Measurements from ENCODE around the gene SHB. TPM values are rescaled to one million over a fixed set of nuclear protein-coding genes. Genes with fewer than 3 reads are reported as not detected.
A peak's percentile ranks its signal among the peaks of the same experiment; 100 is the strongest.

SHB gene
- total RNA-seq, 2 donors from 2014 or later: 25.2 to 29.3 TPM

GRCh38 chr9:37969130-37969529 lies 99.9 kb downstream of the SHB start:
- Histone ChIP-seq H3K9me3 (no peaks in the 10 kb centered on the region), H3K4me1 (peaks cover 84% of the 10 kb centered on the region), H3K27ac (peak overlapping the region; percentile 94 to 99 (median 97)), H3K4me3 (no peak overlapping the region), H3K36me3 (replicated peaks in 1 of 2; ENCODE audit: insufficient read depth in 1 of 2, low read depth in 2 of 2) (no peaks in the 10 kb centered on the region), H3K27me3 (no peaks in the 10 kb centered on the region)
- ATAC-seq (peak; percentile 66), DNase-seq (peak; percentile 93 to 98 (median 96))
- intact Hi-C loops (cut with DNase I): loop anchor here (10.0 kb wide), 1 partner anchor 46 kb away; no protein-coding TSS in a partner anchor
- 18 to 22% methylated on average over 2 of the region's 2 CpGs for WGBS, 2 donors
- TF ChIP-seq POLR2A (IDR thresholded peaks at IDR 0.05): peak in 1 of 3 donors; percentile 10
- TF ChIP-seq CTCF (IDR thresholded peaks at IDR 0.05): no peak

GRCh38 chr9:37968228-37968701 lies 100.8 kb downstream of the SHB start:
- H3K9me3 ChIP-seq: no peaks in the 10 kb centered on the region
- no peaks in the 10 kb centered on the region for H3K27me3 ChIP-seq
- H3K27ac ChIP-seq: peak overlapping the region; percentile 94 to 99 (median 97)
- TF ChIP-seq CTCF (IDR thresholded peaks at IDR 0.05) (no peak), POLR2A (IDR thresholded peaks at IDR 0.05) (no peak)
- H3K36me3 ChIP-seq (replicated peaks in 1 of 2; ENCODE audit: insufficient read depth in 1 of 2, low read depth in 2 of 2): no peaks in the 10 kb centered on the region
- H3K4me3 ChIP-seq: no peak overlapping the region
- intact Hi-C loops (cut with DNase I): loop anchor here (10.0 kb wide), 1 partner anchor 47 kb away; no protein-coding TSS in a partner anchor
- DNase-seq (peak in 2 of 4 donors; percentile 21 to 51), ATAC-seq (no peak)
- H3K4me1 ChIP-seq: peaks cover 93% of the 10 kb centered on the region
- 35 to 37% methylated on average over 4 of the region's 4 CpGs for WGBS, 2 donors

DNA sequence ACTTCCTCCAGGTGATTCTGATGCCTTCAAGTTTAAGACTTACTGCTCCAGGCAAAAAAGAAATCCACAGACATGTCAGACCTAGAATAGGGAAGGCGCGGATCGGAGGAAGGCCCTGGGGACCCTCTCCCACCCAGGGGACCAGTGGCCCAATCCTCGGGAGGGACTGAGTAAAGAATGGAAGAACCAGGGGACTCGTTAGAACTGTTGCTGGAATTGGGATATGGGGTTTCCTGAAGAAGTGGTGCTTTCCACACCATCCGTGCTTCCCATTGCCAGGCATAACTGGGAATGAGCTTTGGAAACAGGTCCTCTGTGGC lies 101.3 kb downstream of the SHB start:
- Histone ChIP-seq H3K27me3 (no peaks in the 10 kb centered on the region), H3K9me3 (no peaks in the 10 kb centered on the region), H3K36me3 (replicated peaks in 1 of 2; ENCODE audit: insufficient read depth in 1 of 2, low read depth in 2 of 2) (no peaks in the 10 kb centered on the region), H3K4me1 (peaks cover 96% of the 10 kb centered on the region), H3K27ac (peak overlapping the region; percentile 94 to 99 (median 97)), H3K4me3 (no peak overlapping the region)
- no peak for ATAC-seq
- WGBS, 2 donors: 77 to 82% methylated on average over 6 of the region's 6 CpGs
- intact Hi-C loops (cut with DNase I): loop anchor here (10.0 kb wide), 1 partner anchor 47 kb away; no protein-coding TSS in a partner anchor
- DNase-seq: no peak
- TF ChIP-seq POLR2A (IDR thresholded peaks at IDR 0.05) (no peak), CTCF (IDR thresholded peaks at IDR 0.05) (no peak)

- no peak for TF ChIP-seq CTCF (IDR thresholded peaks at IDR 0.05)
- no peak for TF ChIP-seq POLR2A (IDR thresholded peaks at IDR 0.05)
- Histone ChIP-seq H3K9me3 (no peaks in the 10 kb centered on the region), H3K27ac (peak overlapping the region; percentile 94 to 99 (median 97)), H3K4me3 (no peak overlapping the region), H3K27me3 (no peaks in the 10 kb centered on the region), H3K4me1 (peaks cover 96% of the 10 kb centered on the region), H3K36me3 (replicated peaks in 1 of 2; ENCODE audit: insufficient read depth in 1 of 2, low read depth in 2 of 2) (no peaks in the 10 kb centered on the region)
- ATAC-seq (no peak), DNase-seq (no peak)
- intact Hi-C loops (cut with DNase I): loop anchor here (10.0 kb wide), 1 partner anchor 48 kb away; no protein-coding TSS in a partner anchor
- 65 to 71% methylated on average over 8 of the region's 8 CpGs for WGBS, 2 donors
These were observed 101.8 kb downstream of the SHB start for GRCh38 chr9:37967014-37967760.

All from body of pancreas (tissue), 4 donors.